ENCODE measurements around the gene VPS4B. TPM values are rescaled to one million over a fixed set of nuclear protein-coding genes. Genes with fewer than 3 reads are reported as not detected.

Gene VPS4B
- total RNA-seq, 4 donors from 2014 or later: 32.2 to 53.5 (median 45.3) TPM

GRCh38 chr18:63457977-63458376 is 35.7 kb upstream of the VPS4B start:
- no peak for TF ChIP-seq CTCF (IDR thresholded peaks at IDR 0.05; ENCODE audit: low read depth)

GRCh38 chr18:63454497-63454896 is 32.2 kb upstream of the VPS4B start:
- no peak for TF ChIP-seq CTCF (IDR thresholded peaks at IDR 0.05; ENCODE audit: low read depth)

- TF ChIP-seq CTCF (IDR thresholded peaks at IDR 0.05; ENCODE audit: low read depth): no peak
Observed at GRCh38 chr18:63451799-63452660, 29.8 kb upstream of the VPS4B start.

GRCh38 chr18:63449426-63449825 is 27.1 kb upstream of the VPS4B start:
- TF ChIP-seq CTCF (IDR thresholded peaks at IDR 0.05; ENCODE audit: low read depth): no peak

GRCh38 chr18:63447066-63447465 is 24.8 kb upstream of the VPS4B start:
- TF ChIP-seq CTCF (IDR thresholded peaks at IDR 0.05; ENCODE audit: low read depth): no peak

- no peak for TF ChIP-seq CTCF (IDR thresholded peaks at IDR 0.05; ENCODE audit: low read depth)
Observed at GRCh38 chr18:63446266-63446665, 24.0 kb upstream of the VPS4B start.

GRCh38 chr18:63445037-63445436 is 22.8 kb upstream of the VPS4B start:
- TF ChIP-seq CTCF (IDR thresholded peaks at IDR 0.05; ENCODE audit: low read depth): no peak

Data from subcutaneous adipose tissue (tissue), 4 donors.